Testis (tissue), 3 donors: ENCODE measurements around the gene YBX2. TPM values are rescaled to one million over a fixed set of nuclear protein-coding genes. Genes with fewer than 3 reads are reported as not detected.

Experiments used
- DNase-seq: peaks from one replicate; pipeline ENCODE4 v3.0.0-alpha.2; 2019
- H3K27ac ChIP-seq, 2 donors: fragments of 200-600 bp; sonication (generic); one replicate each; pipeline ENCODE4 v1.5.1; 2019
- H3K27me3 ChIP-seq: fragments of 200-600 bp; sonication (generic); one replicate; pipeline ENCODE4 v1.5.1; 2019
- H3K36me3 ChIP-seq: fragments of 200-600 bp; sonication (generic); one replicate; pipeline ENCODE4 v1.5.1; 2017; ENCODE audit warnings: low read depth; ENCODE audit errors: missing control alignments
- H3K4me1 ChIP-seq: fragments of 200-600 bp; sonication (generic); one replicate; pipeline ENCODE4 v1.5.1; 2019
- H3K4me3 ChIP-seq, 2 donors: fragments of 200-600 bp; sonication (generic); one replicate each; pipeline ENCODE4 v1.5.1; 2017 to 2019
- H3K9me3 ChIP-seq: fragments of 200-600 bp; sonication (generic); one replicate; pipeline ENCODE4 v1.5.1; 2017
- CTCF ChIP-seq, 3 experiments: fragments of 450-650 bp in 2 of 3; fragments of 200-600 bp in 1 of 3; sonication (generic) in 1 of 3; IDR thresholded peaks; one replicate each; pipeline ENCODE4 v1.5.1; 2016 to 2019; ENCODE audit warnings: antibody characterized with exemption in 3 of 3, mild to moderate bottlenecking in 2 of 3, moderate library complexity in 1 of 3
- POLR2A ChIP-seq: fragments of 450-650 bp; IDR thresholded peaks from one replicate; pipeline ENCODE4 v1.6.1; 2017; ENCODE audit warnings: antibody characterized with exemption, mild to moderate bottlenecking, moderate library complexity
- WGBS, 2 donors: methylation state at CpG; one replicate each; pipeline ENCODE4 v1.1.5; 2018; 5-methylcytosine and 5-hydroxymethylcytosine counted together
- intact Hi-C: fragments of 100-400 bp; cut with DNase I; formaldehyde crosslinking; loops from one replicate; pipeline ENCODE4 v1.15.1; 2023; ENCODE audit warnings: low total_unique reads
- polyA plus RNA-seq: library from polyadenylated mRNA; stranded (reverse); fragments of 350-450 nt; fragmentation: Illumina TruSeq; extraction: RNeasy Lipid Tissue Mini Kit (QIAGEN cat#74804); gene quantifications from one replicate; pipeline ENCODE4 v1.2.3, GENCODE V29; 2014; ENCODE audit warnings: low read depth, low replicate concordance; ENCODE audit not compliant: insufficient read depth
- small RNA-seq, 2 donors: library from RNA; depleted of rRNA; stranded (forward); fragments of <200 nt; gene quantifications; one replicate each; pipeline ENCODE3, GENCODE V24; 2016
- total RNA-seq, 2 donors: library from RNA; depleted of rRNA; stranded (reverse); fragments of >200 nt; gene quantifications; one replicate each; pipeline ENCODE4 v1.2.3, GENCODE V29; 2016

YBX2 gene
- total and polyA plus RNA-seq, 3 donors from 2014 or later, result 276 to 1,120 (median 549) TPM

DNA sequence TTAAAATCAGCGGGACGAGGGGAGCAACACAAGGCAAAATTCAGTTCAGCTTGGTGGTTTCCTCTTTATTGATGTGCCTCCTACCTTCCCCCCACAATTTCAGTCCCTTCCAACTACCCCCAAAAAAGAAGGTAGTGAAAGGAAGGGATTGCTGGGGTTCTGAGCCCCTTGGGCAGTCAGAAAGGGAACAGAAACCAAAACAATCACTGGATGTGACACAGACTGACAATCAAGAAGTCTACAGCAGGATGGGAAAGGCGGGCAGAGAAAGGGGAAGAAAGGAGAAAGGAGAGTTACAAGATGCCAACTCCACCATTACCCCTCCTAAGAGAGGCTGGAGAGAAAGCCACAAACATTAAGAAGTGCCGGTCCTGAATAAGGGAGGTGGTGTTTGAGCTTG is 54.1 kb downstream of the YBX2 start:
- no peak overlapping the region for H3K4me3 ChIP-seq
- H3K27me3 ChIP-seq, result no peaks in the 10 kb centered on the region
- no peak for DNase-seq
- H3K4me1 ChIP-seq, result peaks cover 34% of the 10 kb centered on the region
- TF ChIP-seq CTCF (IDR thresholded peaks at IDR 0.05), result no peak
- TF ChIP-seq POLR2A, result no peak
- H3K36me3 ChIP-seq, result no peaks in the 10 kb centered on the region
- WGBS, 2 donors, result 56 to 58% methylated on average over 4 of the region's 4 CpGs
- intact Hi-C loops, result no loop called here
- H3K9me3 ChIP-seq, result no peaks in the 10 kb centered on the region
- H3K27ac ChIP-seq, result peak overlapping the region; percentile 92 to 98

GRCh38 chr17:7239091-7240027 is 55.1 kb downstream of the YBX2 start, which contains the start of gene PHF23:
PHF23 (minus strand) TSS chr17:7239457; CDS start chr17:7239279, 178 bp downstream.
- Histone ChIP-seq H3K9me3 (no peaks in the 10 kb centered on the region), H3K27me3 (no peaks in the 10 kb centered on the region), H3K36me3 (no peaks in the 10 kb centered on the region), H3K4me3 (peak within 1 kb of the TSS; percentile 84 to 99), H3K4me1 (peaks cover 43% of the 10 kb centered on the region), H3K27ac (peak within 1 kb of the TSS; percentile 97 to 99)
- 0 to 1% methylated on average over 65 of the region's 72 CpGs for WGBS, 2 donors
- intact Hi-C loops, result no loop called here
- peak in 2 of 3 experiments; percentile 51 to 58 for TF ChIP-seq CTCF (IDR thresholded peaks at IDR 0.05)
- TF ChIP-seq POLR2A, result no peak
- peak; percentile 100 for DNase-seq

GRCh38 chr17:7238420-7239090 is 55.9 kb downstream of the YBX2 start:
- DNase-seq, result no peak
- no peaks in the 10 kb centered on the region for H3K36me3 ChIP-seq
- H3K9me3 ChIP-seq, result no peaks in the 10 kb centered on the region
- H3K27me3 ChIP-seq, result no peaks in the 10 kb centered on the region
- peak overlapping the region; percentile 84 to 99 for H3K4me3 ChIP-seq
- H3K4me1 ChIP-seq, result peaks cover 41% of the 10 kb centered on the region
- intact Hi-C loops, result no loop called here
- peak overlapping the region; percentile 97 to 99 for H3K27ac ChIP-seq
- TF ChIP-seq CTCF (IDR thresholded peaks at IDR 0.05) (no peak), POLR2A (no peak)
- 1% methylated on average over 27 to 36 of the region's 39 CpGs for WGBS, 2 donors

Small RNA genes lying within 50 kb of the gene (small RNA-seq; reads per million reads assigned to genes)
- gene AC026954.2 (0 reads per million in 2 donors), gene RF00019 (0 reads per million in 2 donors)

Other genes with a start within 250 kb of the YBX2 start
Only the 30 nearest of the 31 such genes appear.
- gene ASGR2, start 179.8 kb downstream of the YBX2 start, total RNA-seq, result 1 to 10 TPM in 1 of 2 donors, under 1 TPM in 1; 0.47 to 1.1 TPM
- gene ASGR2, start 179.8 kb downstream of the YBX2 start, polyA plus RNA-seq, result 2.6 TPM
- gene ASGR1, start 115.3 kb downstream of the YBX2 start, total RNA-seq, result 10 to 100 TPM; 11.5 to 19.1 TPM
- 21.3 TPM for gene ASGR1, start 115.3 kb downstream of the YBX2 start, polyA plus RNA-seq
- 10 to 100 TPM; 26.3 to 49.8 TPM for gene DLG4, start 74.8 kb downstream of the YBX2 start, total RNA-seq
- gene DLG4, start 74.8 kb downstream of the YBX2 start, polyA plus RNA-seq, result 45.9 TPM
- 100 to 1,000 TPM; 298 to 458 TPM for gene ACADVL, start 74.7 kb downstream of the YBX2 start, total RNA-seq
- 334 TPM for gene ACADVL, start 74.7 kb downstream of the YBX2 start, polyA plus RNA-seq
- gene DVL2, start 60.1 kb downstream of the YBX2 start, total RNA-seq, result 100 to 1,000 TPM in 1 of 2 donors, 10 to 100 TPM in 1; 81.3 to 102 TPM
- 43.6 TPM for gene DVL2, start 60.1 kb downstream of the YBX2 start, polyA plus RNA-seq
- gene PHF23, start 55.2 kb downstream of the YBX2 start, total RNA-seq, result 10 to 100 TPM; 54.9 to 61.6 TPM
- gene PHF23, start 55.2 kb downstream of the YBX2 start, polyA plus RNA-seq, result 53.4 TPM
- gene GABARAP, start 52.2 kb downstream of the YBX2 start, total RNA-seq, result 100 to 1,000 TPM; 521 to 683 TPM
- 1,171 TPM for gene GABARAP, start 52.2 kb downstream of the YBX2 start, polyA plus RNA-seq
- gene CTDNEP1, start 42.9 kb downstream of the YBX2 start, total RNA-seq, result 10 to 100 TPM; 86.4 to 94.0 TPM
- gene CTDNEP1, start 42.9 kb downstream of the YBX2 start, polyA plus RNA-seq, result 138 TPM
- gene ELP5, start 42.4 kb downstream of the YBX2 start, total RNA-seq, result 100 to 1,000 TPM; 107 to 123 TPM
- gene ELP5, start 42.4 kb downstream of the YBX2 start, polyA plus RNA-seq, result 295 TPM
- 1 to 10 TPM; 4.5 to 6.9 TPM for gene CLDN7, start 32.2 kb downstream of the YBX2 start, total RNA-seq
- 8.8 TPM for gene CLDN7, start 32.2 kb downstream of the YBX2 start, polyA plus RNA-seq
- 1 to 10 TPM; 4.2 to 6.6 TPM for gene SLC2A4, start 12.9 kb downstream of the YBX2 start, total RNA-seq
- 4.7 TPM for gene SLC2A4, start 12.9 kb downstream of the YBX2 start, polyA plus RNA-seq
- gene EIF5A, start 13.0 kb upstream of the YBX2 start, total RNA-seq, result 100 to 1,000 TPM; 193 to 229 TPM
- gene EIF5A, start 13.0 kb upstream of the YBX2 start, polyA plus RNA-seq, result 388 TPM
- gene GPS2, start 20.7 kb upstream of the YBX2 start, total RNA-seq, result 100 to 1,000 TPM; 204 to 239 TPM
- 219 TPM for gene GPS2, start 20.7 kb upstream of the YBX2 start, polyA plus RNA-seq
- gene NEURL4, start 34.7 kb upstream of the YBX2 start, total RNA-seq, result 10 to 100 TPM; 34.5 to 50.6 TPM
- 38.3 TPM for gene NEURL4, start 34.7 kb upstream of the YBX2 start, polyA plus RNA-seq
- gene ACAP1, start 41.9 kb upstream of the YBX2 start, total RNA-seq, result 100 to 1,000 TPM in 1 of 2 donors, 10 to 100 TPM in 1; 12.6 to 140 TPM
- gene ACAP1, start 41.9 kb upstream of the YBX2 start, polyA plus RNA-seq, result 95.2 TPM
- 1 to 10 TPM; 4.8 to 5.0 TPM for gene KCTD11, start 57.5 kb upstream of the YBX2 start, total RNA-seq
- gene KCTD11, start 57.5 kb upstream of the YBX2 start, polyA plus RNA-seq, result 6.8 TPM
- gene TMEM95, start 60.5 kb upstream of the YBX2 start, total RNA-seq, result 1 to 10 TPM; 2.8 to 6.6 TPM
- gene TMEM95, start 60.5 kb upstream of the YBX2 start, polyA plus RNA-seq, result 9.9 TPM
- 1 to 10 TPM; 3.7 to 6.8 TPM for gene TNK1, start 86.5 kb upstream of the YBX2 start, total RNA-seq
- gene TNK1, start 86.5 kb upstream of the YBX2 start, polyA plus RNA-seq, result 4.0 TPM
- 10 to 100 TPM; 13.6 to 19.4 TPM for gene PLSCR3, start 99.9 kb upstream of the YBX2 start, total RNA-seq
- 14.2 TPM for gene PLSCR3, start 99.9 kb upstream of the YBX2 start, polyA plus RNA-seq
- 10 to 100 TPM; 18.7 to 33.3 TPM for gene TMEM256, start 109.5 kb upstream of the YBX2 start, total RNA-seq
- gene TMEM256, start 109.5 kb upstream of the YBX2 start, polyA plus RNA-seq, result 27.3 TPM
- 10 to 100 TPM in 1 of 2 donors, 1 to 10 TPM in 1; 9.9 to 10.7 TPM for gene NLGN2, start 113.2 kb upstream of the YBX2 start, total RNA-seq
- 8.4 TPM for gene NLGN2, start 113.2 kb upstream of the YBX2 start, polyA plus RNA-seq
- gene SPEM1, start 125.7 kb upstream of the YBX2 start, total RNA-seq, result 10 to 100 TPM in 1 of 2 donors, 1 to 10 TPM in 1; 8.5 to 18.7 TPM
- gene SPEM1, start 125.7 kb upstream of the YBX2 start, polyA plus RNA-seq, result 67.7 TPM
- 100 to 1,000 TPM in 1 of 2 donors, 10 to 100 TPM in 1; 41.4 to 202 TPM for gene SPEM2, start 131.0 kb upstream of the YBX2 start, total RNA-seq
- 111 TPM for gene SPEM2, start 131.0 kb upstream of the YBX2 start, polyA plus RNA-seq
- gene SPEM3, start 134.2 kb upstream of the YBX2 start, total RNA-seq, result 10 to 100 TPM in 1 of 2 donors, 1 to 10 TPM in 1; 5.7 to 18.8 TPM
- 63.0 TPM for gene SPEM3, start 134.2 kb upstream of the YBX2 start, polyA plus RNA-seq
- gene TMEM102, start 140.8 kb upstream of the YBX2 start, total RNA-seq, result 10 to 100 TPM in 1 of 2 donors, 1 to 10 TPM in 1; 7.9 to 11.7 TPM
- gene TMEM102, start 140.8 kb upstream of the YBX2 start, polyA plus RNA-seq, result 6.5 TPM
- gene FGF11, start 144.9 kb upstream of the YBX2 start, total RNA-seq, result 1 to 10 TPM; 3.2 to 4.2 TPM
- 4.6 TPM for gene FGF11, start 144.9 kb upstream of the YBX2 start, polyA plus RNA-seq
- gene CHRNB1, start 150.4 kb upstream of the YBX2 start, total RNA-seq, result 1 to 10 TPM; 6.2 to 7.4 TPM
- 6.9 TPM for gene CHRNB1, start 150.4 kb upstream of the YBX2 start, polyA plus RNA-seq
- 10 to 100 TPM; 34.0 to 43.4 TPM for gene ZBTB4, start 185.0 kb upstream of the YBX2 start, total RNA-seq
- gene ZBTB4, start 185.0 kb upstream of the YBX2 start, polyA plus RNA-seq, result 39.5 TPM
- gene SLC35G6, start 186.8 kb upstream of the YBX2 start, total RNA-seq, result 1 to 10 TPM; 1.8 to 3.9 TPM
- gene SLC35G6, start 186.8 kb upstream of the YBX2 start, polyA plus RNA-seq, result 3.9 TPM
- 100 to 1,000 TPM; 359 to 391 TPM for gene POLR2A, start 189.7 kb upstream of the YBX2 start, total RNA-seq
- 175 TPM for gene POLR2A, start 189.7 kb upstream of the YBX2 start, polyA plus RNA-seq